Measurements from ENCODE around the gene FRY. TPM values are rescaled to one million over a fixed set of nuclear protein-coding genes. Genes with fewer than 3 reads are reported as not detected.

Gene FRY
- total RNA-seq, 1 donor from 2014 or later, result 10.2 TPM

DNA sequence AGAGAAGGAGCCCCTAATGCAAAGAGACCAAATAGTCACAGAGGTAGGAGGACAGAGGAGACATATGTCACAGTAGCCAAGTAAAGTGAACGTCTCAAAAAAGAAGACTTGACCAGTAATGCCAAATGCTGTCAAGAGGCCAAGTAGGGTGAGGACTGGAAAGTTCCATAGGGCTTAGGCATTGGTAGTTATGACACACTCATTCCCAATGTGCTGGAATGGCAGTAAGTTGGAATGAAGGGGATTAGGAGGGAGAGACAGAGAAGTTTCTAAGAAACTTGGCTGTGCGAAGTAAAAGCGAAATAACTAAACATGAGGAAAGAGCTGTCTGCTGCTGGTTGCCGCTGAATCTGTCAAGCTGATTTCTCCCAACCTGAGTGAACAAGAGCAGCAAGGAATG, 14.9 kb upstream of the FRY start:
- ATAC-seq, result no peak

DNA sequence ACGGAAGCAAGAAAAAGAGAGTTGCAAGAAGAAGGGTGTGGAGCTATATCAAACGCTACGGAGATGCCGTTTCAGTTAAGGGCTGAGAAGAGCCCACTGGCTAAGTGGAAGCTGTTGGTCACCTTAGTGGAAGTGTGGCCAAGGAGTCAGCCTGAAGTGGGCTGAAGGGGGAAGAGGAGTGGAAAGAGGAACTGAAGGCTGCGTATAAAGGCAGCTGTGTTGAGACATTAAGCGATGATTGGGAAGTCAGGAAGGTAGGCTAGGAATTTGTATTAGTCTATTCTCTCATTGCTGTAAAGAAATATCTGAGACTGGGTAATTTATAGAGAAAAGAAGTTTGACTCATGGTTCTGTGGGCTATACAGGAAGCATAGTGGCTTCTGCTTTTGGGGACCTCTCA, 14.1 kb upstream of the FRY start:
- ATAC-seq, result no peak

DNA sequence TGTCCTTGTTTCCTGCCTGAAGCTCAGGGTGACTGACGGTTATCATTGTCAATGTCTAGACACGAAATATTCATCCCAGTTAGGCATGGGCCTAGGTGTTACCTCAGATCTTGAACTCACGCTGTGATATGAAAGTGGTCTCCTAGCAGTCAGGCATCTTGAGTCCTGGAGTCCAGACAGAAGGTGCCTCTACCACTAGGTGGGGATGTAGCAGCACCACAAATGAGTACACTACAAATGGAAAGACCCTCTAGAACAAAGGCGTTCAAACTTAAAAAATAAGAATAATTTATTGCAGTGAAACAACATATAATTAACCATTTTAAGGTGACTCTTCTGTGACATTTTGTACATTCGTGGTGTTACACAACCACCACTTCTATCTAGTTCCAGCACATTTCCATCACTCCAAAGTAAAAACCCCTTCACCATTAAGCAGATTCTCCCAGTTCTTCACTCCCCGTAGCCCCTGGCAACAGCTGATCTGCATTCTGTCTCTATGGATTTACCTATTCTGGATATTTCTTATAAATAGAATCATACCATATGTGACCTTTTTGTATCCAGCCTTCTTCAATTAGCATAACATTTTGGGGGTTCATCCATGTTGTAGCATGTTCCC, 11.9 kb upstream of the FRY start:
- ATAC-seq, result no peak

DNA sequence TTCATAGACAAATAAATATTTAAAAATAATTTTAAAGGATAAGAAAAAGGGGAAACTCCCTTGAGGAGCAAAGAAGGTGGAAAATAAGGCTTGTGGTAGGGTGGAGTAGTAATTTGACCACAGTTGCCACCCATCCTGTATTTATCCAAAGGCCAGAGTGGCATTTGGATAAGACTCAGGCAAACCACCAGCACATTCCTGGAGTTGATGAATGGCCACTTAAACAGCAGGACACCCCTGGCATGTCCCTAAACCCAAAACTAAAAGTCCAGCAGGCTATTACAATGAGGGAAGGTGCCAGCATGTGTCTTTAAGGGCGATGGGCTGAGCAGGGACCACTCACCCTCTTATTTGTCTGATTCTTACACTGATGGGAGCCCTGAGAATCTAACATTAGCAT, 9.8 kb upstream of the FRY start:
- no peak for ATAC-seq

DNA sequence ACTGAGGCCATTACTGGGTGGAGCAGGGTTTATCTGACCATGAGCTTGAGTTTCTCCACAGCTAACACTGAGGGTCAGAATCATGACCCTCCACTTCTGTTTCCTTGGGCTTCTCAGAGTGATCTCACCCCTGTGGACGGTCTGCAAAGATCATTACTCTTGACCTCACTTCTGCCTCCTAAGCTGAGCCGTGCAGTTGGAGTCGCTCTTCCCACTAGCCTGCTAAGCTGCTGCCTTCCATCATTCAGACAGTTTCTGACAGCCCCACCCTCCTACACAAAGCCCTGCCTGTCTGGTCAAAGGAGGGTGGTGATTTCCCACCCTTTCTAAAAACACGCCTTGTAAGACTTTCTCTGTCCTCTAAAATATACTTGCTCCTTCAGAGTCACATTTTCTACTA, 9.3 kb upstream of the FRY start:
- ATAC-seq, result no peak

- ATAC-seq, result no peak
Measured at GRCh38 chr13:32023096-32023495, 8.5 kb upstream of the FRY start.

DNA sequence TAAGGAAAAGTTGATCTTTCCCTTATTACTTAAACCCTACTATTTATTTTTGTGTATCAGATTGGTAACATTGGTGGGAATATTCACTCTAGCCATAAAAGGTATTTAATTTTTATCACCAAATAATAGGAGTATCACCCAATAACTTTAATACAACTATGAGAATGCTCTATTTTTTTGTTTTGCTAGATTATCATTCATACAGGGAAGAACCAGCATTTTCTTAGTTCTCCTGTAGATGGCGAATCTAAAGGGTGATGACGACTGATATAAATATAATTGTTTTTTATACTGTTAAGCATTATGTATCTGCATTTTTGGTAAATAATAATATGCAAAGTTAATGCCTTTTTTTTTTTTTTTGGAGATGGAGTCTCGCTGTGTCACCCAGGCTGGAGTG, 7.9 kb upstream of the FRY start:
- no peak for ATAC-seq

DNA sequence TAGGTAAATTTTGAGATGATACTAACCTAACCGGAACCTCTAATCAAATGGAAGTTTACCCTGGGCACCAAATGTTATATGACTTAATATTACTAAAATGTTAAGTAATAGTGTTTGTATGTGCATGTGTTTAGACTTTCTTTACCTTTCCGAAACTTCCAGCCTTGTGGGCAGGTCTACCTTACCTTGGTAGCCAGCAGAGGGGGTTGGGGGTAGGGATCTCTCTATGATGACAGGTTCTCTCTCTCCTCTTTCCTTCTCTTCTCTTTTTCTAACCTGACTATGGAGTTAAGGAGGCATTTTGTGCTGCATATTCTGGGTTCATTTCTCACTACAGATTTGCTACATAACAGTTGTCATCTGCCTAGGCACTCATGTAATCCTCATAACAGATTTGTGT, 6.8 kb upstream of the FRY start:
- no peak for ATAC-seq

DNA sequence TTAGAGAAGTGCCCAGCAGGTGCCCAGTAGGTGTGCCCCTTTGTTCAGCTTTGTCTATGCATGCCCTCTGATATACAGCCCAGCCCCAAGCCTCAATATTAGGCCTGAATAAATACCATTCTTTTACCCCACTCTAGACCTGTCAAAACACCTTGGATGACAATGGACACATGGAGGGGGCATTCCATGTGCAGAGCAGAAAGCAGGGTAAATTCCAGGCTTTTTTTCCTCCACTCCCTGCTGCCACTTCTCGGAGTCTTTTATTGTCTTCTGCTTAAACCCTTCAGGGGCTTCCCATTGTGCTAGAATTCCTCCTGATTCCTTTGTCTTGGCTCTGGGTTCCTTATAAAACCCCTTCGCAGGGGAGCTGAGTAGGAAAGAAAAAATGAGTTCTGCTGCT, 5.8 kb upstream of the FRY start:
- ATAC-seq, result no peak

- no peak for ATAC-seq
Measured at GRCh38 chr13:32026623-32027022, 5.0 kb upstream of the FRY start.

GRCh38 chr13:32028711-32029110, 2.9 kb upstream of the FRY start:
- ATAC-seq, result no peak

DNA sequence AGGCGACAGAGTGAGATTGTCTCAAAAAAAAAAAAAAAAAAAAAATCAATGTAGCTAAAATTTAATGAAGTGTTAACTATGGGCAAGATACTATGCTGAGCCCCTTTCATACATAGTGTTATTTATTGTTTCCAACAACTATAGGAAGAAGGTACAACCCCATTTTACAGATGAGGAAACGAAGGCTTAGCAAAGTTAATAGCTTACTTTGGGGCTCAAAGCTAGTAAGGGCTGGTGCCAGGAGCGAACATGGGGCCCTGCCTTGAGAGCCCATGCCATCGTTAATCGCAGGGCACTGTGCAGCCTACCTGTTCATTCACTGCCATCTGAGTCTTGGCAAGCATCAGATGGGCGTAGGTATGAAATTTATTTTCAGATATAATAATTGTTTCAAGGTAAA, 1.9 kb upstream of the FRY start:
- no peak for ATAC-seq

DNA sequence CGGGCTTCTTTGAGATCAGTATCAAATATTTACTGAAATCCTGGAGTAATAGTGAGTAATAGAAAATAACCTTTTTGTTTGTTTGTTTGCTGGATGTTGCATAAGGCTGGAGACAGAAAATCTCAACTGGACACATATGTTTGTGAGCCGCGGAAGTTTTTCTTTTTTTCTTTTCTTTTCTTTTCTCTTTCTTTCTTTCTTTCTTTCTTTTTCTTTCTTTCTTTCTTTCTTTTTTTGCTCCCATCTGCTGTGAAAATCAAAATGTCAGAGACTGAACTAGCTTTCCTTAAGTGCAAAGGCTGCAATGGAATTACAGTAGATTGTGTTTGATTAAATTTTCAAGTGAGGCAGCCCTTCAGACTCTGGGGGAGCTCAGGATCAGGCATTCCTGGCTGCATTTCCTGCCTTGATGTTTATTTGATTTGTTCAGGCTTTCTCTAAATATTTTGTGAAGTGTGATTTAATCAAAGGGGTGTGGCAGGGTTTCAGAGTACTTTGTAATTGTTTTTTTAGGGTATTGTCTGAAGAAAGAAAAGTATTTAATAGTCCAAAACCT, 319 bp downstream of the FRY start:
- ATAC-seq, result no peak

GRCh38 chr13:32032759-32033158, 1.2 kb downstream of the FRY start:
- no peak for ATAC-seq

DNA sequence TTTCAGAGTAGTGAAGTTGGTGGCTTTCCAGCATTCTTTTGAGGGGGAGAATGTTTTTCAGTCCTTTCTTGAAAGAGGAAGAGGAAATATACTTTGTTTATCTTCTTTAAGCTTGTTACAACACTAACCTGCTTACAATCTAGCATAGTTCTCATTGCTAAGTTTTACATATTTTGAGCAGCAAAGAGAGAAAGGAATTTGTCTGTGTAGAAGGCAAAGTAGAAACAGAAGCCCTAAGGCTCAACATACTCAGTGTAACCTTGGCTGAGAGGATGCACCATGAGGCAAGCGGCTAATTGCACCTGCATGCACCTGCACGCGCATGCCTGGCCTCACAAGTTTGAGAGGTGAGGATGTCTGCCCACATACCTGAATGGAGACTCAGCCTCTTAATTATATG, 2.2 kb downstream of the FRY start:
- no peak for ATAC-seq

- no peak for ATAC-seq
Measured at GRCh38 chr13:32035716-32036115, 4.1 kb downstream of the FRY start.

DNA sequence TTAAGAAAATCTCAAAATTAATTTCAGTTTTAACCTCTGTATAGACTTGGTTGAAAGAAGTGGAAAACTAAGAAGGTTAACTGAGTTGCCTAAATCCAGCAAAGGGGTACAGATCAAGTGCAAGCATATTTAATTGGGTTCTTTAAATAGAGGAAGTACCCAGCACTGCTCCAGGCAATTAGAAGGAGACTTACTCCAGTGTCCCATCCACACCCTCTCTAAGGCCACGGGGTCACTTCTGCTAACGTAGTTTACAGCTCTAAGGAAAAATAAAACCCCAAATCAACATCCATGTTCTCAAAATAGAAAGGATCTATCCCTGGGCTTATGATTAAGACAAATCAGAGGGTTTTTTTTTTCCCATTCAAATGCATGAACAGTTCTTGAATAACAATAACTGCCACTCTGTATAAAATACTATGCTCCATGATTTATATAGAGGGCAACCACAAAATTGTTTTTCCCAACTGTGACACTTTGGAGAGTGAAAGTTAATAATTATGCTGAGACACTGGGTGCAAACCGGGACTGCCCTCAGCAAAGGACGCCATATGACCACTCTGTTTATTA, 4.6 kb downstream of the FRY start:
- no peak for ATAC-seq

- ATAC-seq, result no peak
Measured at GRCh38 chr13:32036757-32037156, 5.2 kb downstream of the FRY start.

DNA sequence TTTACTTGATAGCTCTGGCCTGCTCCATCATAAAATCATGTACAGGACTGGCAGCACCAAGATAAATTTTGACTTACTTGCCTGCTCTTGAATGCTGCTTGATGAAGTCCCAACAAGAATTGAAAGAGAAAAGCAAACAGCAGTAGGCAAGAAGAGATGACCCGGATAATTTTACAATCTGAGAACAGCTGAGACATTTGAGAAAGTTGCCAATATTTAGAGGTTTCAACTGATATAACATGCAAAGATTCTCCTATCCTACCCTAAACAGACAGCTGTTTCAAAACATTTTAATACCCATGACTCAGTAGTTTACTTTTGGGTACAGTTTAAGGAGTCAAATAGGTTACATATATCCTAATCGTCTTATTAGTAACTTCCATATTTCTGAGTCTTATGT, 5.9 kb downstream of the FRY start:
- ATAC-seq, result no peak

DNA sequence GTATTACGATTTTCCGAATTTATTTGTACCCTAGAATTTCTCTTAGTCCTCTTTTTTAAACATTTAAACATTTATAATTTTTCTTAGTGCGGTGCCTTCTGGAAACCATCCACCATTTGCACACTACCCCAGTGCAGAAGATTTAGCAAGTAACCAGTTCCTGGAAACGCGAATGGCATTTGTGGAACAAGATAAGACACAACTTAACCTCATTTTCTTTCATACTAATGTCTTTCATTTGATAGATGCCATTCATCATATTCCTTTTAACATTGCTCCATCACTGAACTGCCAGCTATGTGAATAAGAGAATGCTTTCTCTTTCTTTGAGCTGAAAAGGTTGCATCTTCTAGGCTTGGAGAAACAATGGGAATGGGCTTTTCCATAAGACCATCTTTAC, 6.8 kb downstream of the FRY start:
- no peak for ATAC-seq

DNA sequence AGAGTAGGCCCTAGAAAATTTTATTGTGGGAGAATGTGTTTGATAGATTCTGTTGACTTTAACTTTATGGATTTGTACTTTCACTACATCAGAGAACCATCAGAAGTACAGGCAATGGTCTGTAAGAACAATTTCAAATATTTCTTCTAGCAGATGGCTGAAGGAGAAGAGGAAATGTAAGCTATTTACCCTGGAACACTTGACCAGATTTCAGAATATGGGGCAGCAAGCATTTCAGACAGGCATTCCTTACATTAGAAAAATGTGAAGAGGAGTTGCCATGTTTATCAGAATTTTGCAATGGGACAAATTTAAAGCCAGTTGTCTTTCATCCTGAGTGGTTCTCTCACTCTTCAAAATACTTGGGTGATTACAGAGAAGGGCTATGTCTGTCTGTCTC, 7.5 kb downstream of the FRY start:
- ATAC-seq, result no peak

DNA sequence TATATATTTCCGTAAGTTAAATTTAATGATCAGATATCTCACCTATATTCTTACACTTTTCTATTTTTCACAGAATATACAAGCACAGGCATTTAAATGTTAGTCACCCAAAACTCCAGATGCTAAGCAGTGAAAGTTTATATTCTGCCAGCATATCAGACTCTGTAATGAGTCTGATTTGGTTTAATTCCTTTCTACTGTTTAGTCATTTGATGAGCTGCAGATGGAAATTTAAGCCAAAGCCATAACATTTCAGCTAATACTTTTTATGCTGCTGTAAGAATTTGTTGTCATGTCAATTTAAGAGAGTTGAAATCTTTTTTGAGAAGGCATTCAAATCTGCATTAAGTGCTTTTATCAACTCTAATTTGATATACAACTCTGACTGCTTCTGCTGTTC, 8.0 kb downstream of the FRY start:
- no peak for ATAC-seq

DNA sequence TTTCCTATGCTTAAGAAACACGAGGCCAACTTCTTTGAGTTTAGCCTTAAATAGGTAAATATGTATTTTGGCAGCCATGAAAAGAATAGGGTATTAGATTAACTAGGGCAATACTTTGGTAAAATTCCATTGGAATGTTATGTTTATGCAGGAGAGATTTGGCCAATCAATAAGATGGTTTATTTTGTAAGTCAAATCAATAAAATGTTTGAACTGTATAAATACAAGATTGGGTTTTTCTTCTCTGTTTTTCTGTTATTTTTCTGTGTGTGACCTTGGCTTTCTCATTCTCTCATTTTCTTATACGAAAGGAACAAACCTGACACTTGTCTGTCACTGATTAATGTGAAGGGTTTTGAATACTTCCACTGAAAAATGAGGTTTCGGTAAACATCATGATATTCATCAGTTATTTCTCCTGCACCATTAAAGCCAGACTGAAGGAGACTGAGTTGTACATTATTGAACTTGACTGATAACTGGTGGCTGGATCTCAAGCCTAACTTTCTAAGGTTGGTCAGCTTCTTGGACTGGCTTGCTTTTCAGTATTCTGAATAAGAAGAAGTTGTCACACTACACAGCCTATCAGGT, 8.6 kb downstream of the FRY start:
- no peak for ATAC-seq

GRCh38 chr13:32040689-32041088, 9.1 kb downstream of the FRY start:
- ATAC-seq, result no peak

- no peak for ATAC-seq
Measured at GRCh38 chr13:32041429-32041828, 9.9 kb downstream of the FRY start.
